Measurements from ENCODE around the gene MRPL14. TPM values are rescaled to one million over a fixed set of nuclear protein-coding genes. Genes with fewer than 3 reads are reported as not detected.

Gene MRPL14
- total RNA-seq, 1 donor from 2014 or later = 36.1 TPM

DNA sequence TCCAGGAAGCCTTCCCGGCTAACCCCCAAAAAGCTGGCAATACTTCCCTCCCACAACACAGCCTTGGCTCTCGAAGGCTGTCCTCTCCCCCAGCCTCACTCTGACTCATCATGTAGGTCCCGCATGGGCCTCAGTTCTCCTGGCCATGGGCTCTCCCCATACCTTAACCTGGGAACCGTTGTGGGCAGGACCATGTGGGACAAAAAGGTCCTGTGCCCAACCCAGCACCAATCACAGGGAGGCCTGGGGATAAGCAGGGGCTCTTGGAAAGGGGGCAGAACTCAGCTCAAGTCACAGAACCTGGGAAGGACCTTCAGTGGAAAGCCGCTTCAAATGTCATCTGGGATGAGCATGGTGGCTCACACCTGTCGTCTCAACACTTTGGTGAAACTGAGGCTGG is 45.5 kb downstream of the MRPL14 start:
- Histone ChIP-seq H3K27ac (no peak overlapping the region), H3K27me3 (no peaks in the 10 kb centered on the region), H3K4me3 (no peak overlapping the region), H3K36me3 (no peaks in the 10 kb centered on the region), H3K9me3 (no peaks in the 10 kb centered on the region), H3K4me1 (peaks cover 17% of the 10 kb centered on the region)
- DNase-seq (ENCODE audit: extremely low spot score in 2 of 2) = no peak
- TF ChIP-seq, protein P1, sequence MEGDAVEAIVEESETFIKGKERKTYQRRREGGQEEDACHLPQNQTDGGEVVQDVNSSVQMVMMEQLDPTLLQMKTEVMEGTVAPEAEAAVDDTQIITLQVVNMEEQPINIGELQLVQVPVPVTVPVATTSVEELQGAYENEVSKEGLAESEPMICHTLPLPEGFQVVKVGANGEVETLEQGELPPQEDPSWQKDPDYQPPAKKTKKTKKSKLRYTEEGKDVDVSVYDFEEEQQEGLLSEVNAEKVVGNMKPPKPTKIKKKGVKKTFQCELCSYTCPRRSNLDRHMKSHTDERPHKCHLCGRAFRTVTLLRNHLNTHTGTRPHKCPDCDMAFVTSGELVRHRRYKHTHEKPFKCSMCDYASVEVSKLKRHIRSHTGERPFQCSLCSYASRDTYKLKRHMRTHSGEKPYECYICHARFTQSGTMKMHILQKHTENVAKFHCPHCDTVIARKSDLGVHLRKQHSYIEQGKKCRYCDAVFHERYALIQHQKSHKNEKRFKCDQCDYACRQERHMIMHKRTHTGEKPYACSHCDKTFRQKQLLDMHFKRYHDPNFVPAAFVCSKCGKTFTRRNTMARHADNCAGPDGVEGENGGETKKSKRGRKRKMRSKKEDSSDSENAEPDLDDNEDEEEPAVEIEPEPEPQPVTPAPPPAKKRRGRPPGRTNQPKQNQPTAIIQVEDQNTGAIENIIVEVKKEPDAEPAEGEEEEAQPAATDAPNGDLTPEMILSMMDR (IDR thresholded peaks at IDR 0.05) = no peak
- no peak for TF ChIP-seq POLR2A (IDR thresholded peaks at IDR 0.05)
- no peak for TF ChIP-seq POLR2AphosphoS5 (IDR thresholded peaks at IDR 0.05; ENCODE audit: insufficient read depth in 1 of 2, low read depth in 1 of 2)
- intact Hi-C loops (cut with DNase I) = no loop called here

DNA sequence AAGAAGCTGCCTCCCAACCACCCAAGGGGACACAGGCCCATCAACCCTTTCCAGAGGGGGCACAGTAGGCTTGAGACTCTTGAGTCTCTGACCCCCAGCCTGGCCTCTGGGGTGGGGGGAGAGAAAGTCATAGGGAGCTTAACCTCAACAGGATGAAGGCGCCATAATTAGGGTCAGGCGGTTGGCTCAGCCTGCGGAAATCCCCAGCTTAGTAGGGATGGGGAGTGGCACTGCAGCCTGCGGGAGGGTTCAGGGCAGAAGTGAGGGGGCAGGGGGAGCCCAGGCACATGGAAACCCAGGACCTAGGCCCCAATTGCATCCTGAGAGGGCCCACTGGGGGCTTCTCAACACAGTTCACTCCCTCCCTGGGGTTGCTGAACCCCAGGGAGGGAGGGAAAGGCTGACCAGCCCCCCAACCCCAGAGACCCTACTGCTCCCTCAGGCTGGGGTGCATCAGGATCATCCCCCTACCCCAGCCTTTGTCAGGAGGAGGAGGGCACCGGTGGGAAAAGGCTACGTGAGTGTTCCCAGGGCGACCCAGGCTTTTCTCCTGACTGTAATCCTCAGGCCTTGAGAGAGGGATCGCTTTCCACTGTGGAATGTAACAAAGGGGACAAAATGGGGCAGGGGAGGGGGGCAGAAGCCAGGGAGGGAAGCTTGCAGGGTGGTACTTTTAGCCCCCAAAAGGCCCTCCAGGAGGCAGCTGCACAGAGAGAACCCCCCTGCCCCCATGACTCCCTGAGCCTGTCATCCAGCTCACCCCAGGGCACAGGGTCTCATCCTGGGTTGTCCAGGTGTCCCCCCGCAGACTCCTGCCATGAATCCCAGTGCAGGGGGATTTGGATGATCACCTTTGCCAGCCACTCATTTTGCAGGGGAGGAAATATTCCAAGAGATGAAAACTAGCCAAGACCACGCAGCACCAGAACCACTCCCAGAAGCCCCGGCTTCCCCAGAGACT is 46.4 kb downstream of the MRPL14 start:
- H3K27ac ChIP-seq = no peak overlapping the region
- intact Hi-C loops (cut with DNase I) = no loop called here
- H3K4me1 ChIP-seq = peaks cover 26% of the 10 kb centered on the region
- no peak overlapping the region for H3K4me3 ChIP-seq
- no peaks in the 10 kb centered on the region for H3K9me3 ChIP-seq
- TF ChIP-seq POLR2AphosphoS5 (IDR thresholded peaks at IDR 0.05; ENCODE audit: insufficient read depth in 1 of 2, low read depth in 1 of 2) (no peak), POLR2A (IDR thresholded peaks at IDR 0.05) (no peak)
- TF ChIP-seq, protein P1 (IDR thresholded peaks at IDR 0.05) = no peak
- H3K27me3 ChIP-seq = no peaks in the 10 kb centered on the region
- H3K36me3 ChIP-seq = no peaks in the 10 kb centered on the region
- DNase-seq (ENCODE audit: extremely low spot score in 2 of 2) = no peak

DNA sequence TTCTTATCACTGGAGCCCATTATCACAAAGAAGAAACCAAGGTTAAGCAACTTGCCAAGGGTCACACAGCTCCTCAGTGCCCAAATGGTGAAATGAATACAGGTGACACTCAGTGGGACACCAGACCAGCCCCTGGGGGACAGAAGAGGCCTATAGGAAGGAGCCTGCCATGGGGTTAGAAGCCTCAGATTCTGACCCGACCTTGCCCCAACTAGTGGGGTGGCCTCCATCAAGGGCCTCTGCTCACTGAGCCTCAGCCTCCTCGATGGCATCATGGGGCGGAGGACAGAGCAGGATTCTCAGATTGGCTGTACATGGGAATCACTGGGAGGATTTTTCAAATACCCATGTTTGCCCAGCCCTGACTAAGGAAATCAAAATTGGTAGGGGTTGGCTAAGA is 47.6 kb downstream of the MRPL14 start:
- DNase-seq (ENCODE audit: extremely low spot score in 2 of 2) = no peak
- Histone ChIP-seq H3K4me1 (peaks cover 38% of the 10 kb centered on the region), H3K27me3 (no peaks in the 10 kb centered on the region), H3K4me3 (no peak overlapping the region), H3K27ac (no peak overlapping the region), H3K9me3 (no peaks in the 10 kb centered on the region), H3K36me3 (no peaks in the 10 kb centered on the region)
- intact Hi-C loops (cut with DNase I) = no loop called here
- TF ChIP-seq POLR2AphosphoS5 (IDR thresholded peaks at IDR 0.05; ENCODE audit: insufficient read depth in 1 of 2, low read depth in 1 of 2) (no peak), POLR2A (IDR thresholded peaks at IDR 0.05) (no peak)
- TF ChIP-seq, protein P1 (IDR thresholded peaks at IDR 0.05) = no peak

DNA sequence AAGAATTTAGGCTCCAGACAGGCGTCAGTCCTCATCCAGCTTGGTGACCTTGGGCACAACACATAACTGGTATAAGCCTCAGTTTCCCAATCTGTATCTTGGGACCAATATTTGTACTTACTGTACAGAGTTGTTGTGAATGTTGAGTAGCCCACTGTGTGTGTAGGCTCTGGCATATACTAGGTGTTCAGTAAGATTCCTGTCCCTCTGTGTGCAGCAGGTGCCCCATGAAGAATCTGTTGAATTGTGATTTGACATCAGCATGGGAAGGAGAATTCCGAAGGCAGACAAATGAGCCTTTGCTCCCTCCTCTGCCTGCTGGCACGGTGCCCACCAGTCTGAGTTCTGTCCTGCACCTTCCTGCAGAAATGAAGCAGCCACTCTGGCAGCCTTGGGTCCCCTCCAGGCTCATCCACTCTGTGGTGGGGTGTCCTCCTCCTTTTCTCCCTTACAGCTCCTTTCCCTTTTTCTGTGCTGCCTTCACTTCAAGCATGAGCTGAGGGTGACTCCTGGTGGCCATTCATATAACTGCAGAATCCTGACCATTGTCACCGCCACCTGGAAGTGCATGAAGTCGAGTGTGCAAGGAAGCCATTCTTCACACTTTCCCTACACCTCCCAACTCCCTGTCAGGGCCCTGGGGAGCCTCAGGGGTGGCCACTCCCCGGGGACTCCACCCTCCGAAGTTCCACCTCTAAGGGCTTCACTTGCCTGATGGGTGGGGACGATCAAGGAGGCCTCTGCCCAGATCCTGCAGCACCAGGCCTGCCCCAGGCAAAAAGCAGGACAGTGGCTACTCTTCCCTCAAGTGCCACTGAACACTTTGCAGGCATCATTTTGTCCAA is 48.2 kb downstream of the MRPL14 start:
- no peak for DNase-seq (ENCODE audit: extremely low spot score in 2 of 2)
- no peak overlapping the region for H3K27ac ChIP-seq
- intact Hi-C loops (cut with DNase I) = no loop called here

More for the DNA sequence above, 48.2 kb downstream of the MRPL14 start:
- no peaks in the 10 kb centered on the region for H3K27me3 ChIP-seq
- H3K36me3 ChIP-seq = no peaks in the 10 kb centered on the region
- H3K9me3 ChIP-seq = no peaks in the 10 kb centered on the region
- H3K4me1 ChIP-seq = peaks cover 44% of the 10 kb centered on the region
- no peak overlapping the region for H3K4me3 ChIP-seq
- TF ChIP-seq POLR2AphosphoS5 (IDR thresholded peaks at IDR 0.05; ENCODE audit: insufficient read depth in 1 of 2, low read depth in 1 of 2) = peak; percentile 19 to 50
- TF ChIP-seq POLR2A (IDR thresholded peaks at IDR 0.05) = no peak
- TF ChIP-seq, protein P1 (IDR thresholded peaks at IDR 0.05) = peak in 2 of 3 experiments; percentile 91 to 96
